PFSK-1 (cell line): ENCODE data around the gene ATP13A5.

ENCODE experiments used
- FOXP2 ChIP-seq: optimal IDR thresholded peaks from 2 replicates; pipeline ENCODE3; 2011; ENCODE audit warnings: borderline replicate concordance, control low read depth, inconsistent platforms; ENCODE audit not compliant: insufficient read depth; ENCODE audit errors: extremely low read length, extremely low read depth
- POLR2AphosphoS5 ChIP-seq: IDR thresholded peaks from 2 replicates; pipeline ENCODE4 v1.6.1; 2012; ENCODE audit warnings: low read depth, mild to moderate bottlenecking, control low read depth, low read length, moderate library complexity
- SIN3A ChIP-seq: IDR thresholded peaks from 2 replicates; pipeline ENCODE4 v1.6.1; 2012; ENCODE audit warnings: mild to moderate bottlenecking, low read length, moderate library complexity, borderline replicate concordance; ENCODE audit not compliant: insufficient read depth
- TAF1 ChIP-seq: IDR thresholded peaks from 2 replicates; pipeline ENCODE4 v1.6.1; 2012; ENCODE audit warnings: low read length, control low read depth, borderline replicate concordance; ENCODE audit not compliant: insufficient read depth
- TF ChIP-seq, protein P1 (sequence below), 2 experiments: IDR thresholded peaks; 2 replicates each; pipeline versions ENCODE4 v1.6.1 to v1.8.0; 2011 to 2012; ENCODE audit warnings: low read depth in 2 of 2, low read length in 2 of 2, control low read depth in 1 of 2, inconsistent platforms in 1 of 2, mild to moderate bottlenecking in 1 of 2, moderate library complexity in 1 of 2; ENCODE audit not compliant: insufficient read depth in 1 of 2

The ATP13A5 gene

GRCh38 chr3:193240850-193241706, 137.5 kb downstream of the ATP13A5 start, which contains the start of gene PLAAT1:
Gene PLAAT1, plus strand, starts transcription at chr3:193241222. Its CDS starts 14,429 bp downstream, at chr3:193255651.
- TF ChIP-seq FOXP2: no peak

- TF ChIP-seq, protein P1, sequence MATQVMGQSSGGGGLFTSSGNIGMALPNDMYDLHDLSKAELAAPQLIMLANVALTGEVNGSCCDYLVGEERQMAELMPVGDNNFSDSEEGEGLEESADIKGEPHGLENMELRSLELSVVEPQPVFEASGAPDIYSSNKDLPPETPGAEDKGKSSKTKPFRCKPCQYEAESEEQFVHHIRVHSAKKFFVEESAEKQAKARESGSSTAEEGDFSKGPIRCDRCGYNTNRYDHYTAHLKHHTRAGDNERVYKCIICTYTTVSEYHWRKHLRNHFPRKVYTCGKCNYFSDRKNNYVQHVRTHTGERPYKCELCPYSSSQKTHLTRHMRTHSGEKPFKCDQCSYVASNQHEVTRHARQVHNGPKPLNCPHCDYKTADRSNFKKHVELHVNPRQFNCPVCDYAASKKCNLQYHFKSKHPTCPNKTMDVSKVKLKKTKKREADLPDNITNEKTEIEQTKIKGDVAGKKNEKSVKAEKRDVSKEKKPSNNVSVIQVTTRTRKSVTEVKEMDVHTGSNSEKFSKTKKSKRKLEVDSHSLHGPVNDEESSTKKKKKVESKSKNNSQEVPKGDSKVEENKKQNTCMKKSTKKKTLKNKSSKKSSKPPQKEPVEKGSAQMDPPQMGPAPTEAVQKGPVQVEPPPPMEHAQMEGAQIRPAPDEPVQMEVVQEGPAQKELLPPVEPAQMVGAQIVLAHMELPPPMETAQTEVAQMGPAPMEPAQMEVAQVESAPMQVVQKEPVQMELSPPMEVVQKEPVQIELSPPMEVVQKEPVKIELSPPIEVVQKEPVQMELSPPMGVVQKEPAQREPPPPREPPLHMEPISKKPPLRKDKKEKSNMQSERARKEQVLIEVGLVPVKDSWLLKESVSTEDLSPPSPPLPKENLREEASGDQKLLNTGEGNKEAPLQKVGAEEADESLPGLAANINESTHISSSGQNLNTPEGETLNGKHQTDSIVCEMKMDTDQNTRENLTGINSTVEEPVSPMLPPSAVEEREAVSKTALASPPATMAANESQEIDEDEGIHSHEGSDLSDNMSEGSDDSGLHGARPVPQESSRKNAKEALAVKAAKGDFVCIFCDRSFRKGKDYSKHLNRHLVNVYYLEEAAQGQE (IDR thresholded peaks at IDR 0.05; ENCODE audit: insufficient read depth in 1 of 2, low read depth in 2 of 2, low read length in 2 of 2): no peak
These were observed 138.1 kb downstream of the ATP13A5 start for GRCh38 chr3:193240436-193240849.

DNA sequence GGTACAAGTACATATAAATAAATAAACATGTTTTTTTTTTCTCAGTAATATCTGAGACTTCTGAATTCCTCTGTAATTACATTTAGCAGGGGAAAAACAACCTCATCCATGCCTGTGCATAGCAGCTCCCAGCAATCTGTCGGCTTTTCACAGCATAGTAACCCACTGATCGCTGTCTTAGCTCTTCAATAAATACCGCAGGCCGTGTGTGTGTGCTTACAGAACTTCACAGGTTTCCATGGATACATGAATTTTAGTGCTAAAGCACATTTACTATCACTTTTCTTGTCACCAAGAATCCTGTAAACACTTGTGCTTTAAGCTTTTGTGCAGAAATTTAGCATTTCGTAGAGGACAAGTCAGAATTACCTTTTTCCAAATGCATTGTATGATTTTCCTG, 141.5 kb downstream of the ATP13A5 start:
- TF ChIP-seq, protein P1 (IDR thresholded peaks at IDR 0.05; ENCODE audit: insufficient read depth in 1 of 2, low read depth in 2 of 2, low read length in 2 of 2): no peak
- no peak for TF ChIP-seq TAF1

- no peak for TF ChIP-seq SIN3A
- no peak for TF ChIP-seq TAF1
- TF ChIP-seq, protein P1 (IDR thresholded peaks at IDR 0.05; ENCODE audit: insufficient read depth in 1 of 2, low read depth in 2 of 2, low read length in 2 of 2): no peak
- no peak for TF ChIP-seq FOXP2
- TF ChIP-seq POLR2AphosphoS5: no peak
These were observed 142.0 kb downstream of the ATP13A5 start for GRCh38 chr3:193236599-193236998.

GRCh38 chr3:193231201-193231600, 147.4 kb downstream of the ATP13A5 start:
- TF ChIP-seq SIN3A: no peak
- no peak for TF ChIP-seq TAF1
- TF ChIP-seq FOXP2: no peak
- TF ChIP-seq, protein P1 (IDR thresholded peaks at IDR 0.05; ENCODE audit: insufficient read depth in 1 of 2, low read depth in 2 of 2, low read length in 2 of 2): no peak
- no peak for TF ChIP-seq POLR2AphosphoS5
